IMR-90 (cell line): ENCODE measurements around the gene DCTN1. TPM values are rescaled to one million over a fixed set of nuclear protein-coding genes. Genes with fewer than 3 reads are reported as not detected.

ENCODE experiments used
- ATAC-seq: fragments of 200-7000 bp; cut with Tn5 transposase; 2 replicates; pipeline ENCODE4 v1.9.1; 2020; ENCODE audit warnings: low read depth, mild to moderate bottlenecking, moderate library complexity
- BruUV-seq: library from RNA; stranded (reverse); fragments of 400-500 nt; replicated peaks from 2 replicates; lab custom pipeline; 2021; lab: Mats Ljungman, UMichigan
- CTCF ChIA-PET: fragments of 300-600 bp; formaldehyde crosslinking; extraction: SDS; loops from one replicate; lab custom pipeline; 2021; ENCODE audit warnings: antibody characterized with exemption; lab: Yijun Ruan, JAX
- POLR2A ChIA-PET: fragments of 300-600 bp; sonication (Branson Sonifier 250); formaldehyde crosslinking; loops from one replicate; lab custom pipeline; 2022; ENCODE audit warnings: antibody characterized with exemption; ENCODE audit not compliant: unreplicated experiment; lab: Charles Lee
- DNase-seq: peaks from one replicate; pipeline ENCODE4 v3.0.0; 2013
- H2AFZ ChIP-seq: replicated peaks from 2 replicates; pipeline ENCODE3; 2013; ENCODE audit warnings: low read length, mild to moderate bottlenecking; ENCODE audit not compliant: poor library complexity
- H2AK5ac ChIP-seq: 2 replicates; pipeline ENCODE4 v1.6.1; 2013; ENCODE audit warnings: low read depth, low read length, inconsistent platforms
- H2AK9ac ChIP-seq: replicated peaks from 2 replicates; pipeline ENCODE3; 2013; ENCODE audit warnings: mild to moderate bottlenecking, low read depth, low read length, moderate library complexity; ENCODE audit not compliant: poor library complexity
- H2BK120ac ChIP-seq: 2 replicates; pipeline ENCODE4 v1.6.1; 2013; ENCODE audit warnings: low read depth, low read length, inconsistent platforms
- H2BK15ac ChIP-seq: 3 replicates; pipeline ENCODE4 v1.6.1; 2013; ENCODE audit warnings: low read depth, low read length, inconsistent platforms
- H2BK20ac ChIP-seq: 2 replicates; pipeline ENCODE4 v1.6.1; 2013; ENCODE audit warnings: low read depth, mild to moderate bottlenecking, inconsistent platforms, low read length, moderate library complexity
- H2BK5ac ChIP-seq: 2 replicates; pipeline ENCODE4 v1.6.1; 2013; ENCODE audit warnings: mild to moderate bottlenecking, low read depth, low read length, inconsistent platforms; ENCODE audit not compliant: poor library complexity, severe bottlenecking
- H3K14ac ChIP-seq: replicated peaks from 2 replicates; pipeline ENCODE4 v1.6.1; 2013; ENCODE audit warnings: low read depth, low read length, inconsistent platforms
- H3K18ac ChIP-seq: 2 replicates; pipeline ENCODE4 v1.6.1; 2013; ENCODE audit warnings: low read depth, low read length, control low read depth
- H3K23ac ChIP-seq: 2 replicates; pipeline ENCODE4 v1.6.1; 2013; ENCODE audit warnings: low read depth, low read length, inconsistent platforms
- H3K27ac ChIP-seq: 2 replicates; pipeline ENCODE4 v1.5.1; 2013; ENCODE audit warnings: mild to moderate bottlenecking, control low read depth, low read length; ENCODE audit not compliant: insufficient read depth
- H3K27me3 ChIP-seq: 2 replicates; pipeline ENCODE4 v1.6.1; 2013; ENCODE audit warnings: low read length; ENCODE audit not compliant: control insufficient read depth, insufficient read depth
- H3K36me3 ChIP-seq: 2 replicates; pipeline ENCODE4 v1.6.1; 2013; ENCODE audit warnings: low read length, mixed read lengths; ENCODE audit not compliant: control insufficient read depth, insufficient read depth
- H3K4ac ChIP-seq: 2 replicates; pipeline ENCODE4 v1.6.1; 2013; ENCODE audit warnings: low read depth, low read length, inconsistent platforms
- H3K4me1 ChIP-seq: 2 replicates; pipeline ENCODE4 v1.6.1; 2013; ENCODE audit warnings: low read length, mixed read lengths; ENCODE audit not compliant: control insufficient read depth, insufficient read depth
- H3K4me2 ChIP-seq: 2 replicates; pipeline ENCODE4 v1.6.1; 2013; ENCODE audit warnings: low read depth, mild to moderate bottlenecking, control low read depth, low read length, moderate library complexity
- H3K4me3 ChIP-seq: 2 replicates; pipeline ENCODE4 v1.5.1; 2013; ENCODE audit warnings: low read depth, mild to moderate bottlenecking, control low read depth, low read length, moderate library complexity; ENCODE audit not compliant: insufficient read depth
- H3K56ac ChIP-seq: 2 replicates; pipeline ENCODE4 v1.6.1; 2013; ENCODE audit warnings: low read length, inconsistent platforms; ENCODE audit not compliant: insufficient read depth; ENCODE audit errors: extremely low read depth
- H3K79me1 ChIP-seq, 2 experiments: 2 replicates each; pipeline ENCODE4 v1.6.1; 2013; ENCODE audit warnings: low read length in 2 of 2, inconsistent platforms in 1 of 2, low read depth in 1 of 2
- H3K9ac ChIP-seq: 2 replicates; pipeline ENCODE4 v1.6.1; 2013; ENCODE audit warnings: low read depth, low read length, control low read depth
- H3K9me1 ChIP-seq: 2 replicates; pipeline ENCODE4 v1.6.1; 2013; ENCODE audit warnings: low read length, inconsistent platforms; ENCODE audit not compliant: insufficient read depth
- H3K9me3 ChIP-seq: 2 replicates; pipeline ENCODE4 v1.6.1; 2013; ENCODE audit warnings: low read length; ENCODE audit not compliant: control insufficient read depth, insufficient read depth
- H4K20me1 ChIP-seq: 2 replicates; pipeline ENCODE4 v1.6.1; 2013; ENCODE audit warnings: low read length, inconsistent platforms; ENCODE audit not compliant: insufficient read depth
- H4K5ac ChIP-seq: 2 replicates; pipeline ENCODE4 v1.6.1; 2013; ENCODE audit warnings: mild to moderate bottlenecking, low read depth, low read length, control low read depth
- H4K8ac ChIP-seq, 2 experiments: 2 replicates each; pipeline ENCODE4 v1.6.1; 2013; ENCODE audit warnings: low read depth in 2 of 2, low read length in 2 of 2, control low read depth in 1 of 2, inconsistent platforms in 1 of 2
- H4K91ac ChIP-seq: 2 replicates; pipeline ENCODE4 v1.6.1; 2013; ENCODE audit warnings: low read depth, low read length, inconsistent platforms; ENCODE audit not compliant: insufficient read depth
- CHD1 ChIP-seq: IDR thresholded peaks from 2 replicates; pipeline ENCODE4 v1.6.1; 2012; ENCODE audit warnings: low read depth, low read length, improper control_type of control experiment
- CTCF ChIP-seq: conservative IDR thresholded peaks from 2 replicates; pipeline ENCODE4 v1.5.1; 2012; ENCODE audit warnings: mild to moderate bottlenecking, low read depth, low read length, improper control_type of control experiment
- MAFK ChIP-seq: IDR thresholded peaks from 2 replicates; pipeline ENCODE4 v1.6.1; 2012; ENCODE audit warnings: low read depth, low read length, improper control_type of control experiment
- MAZ ChIP-seq: IDR thresholded peaks from 2 replicates; pipeline ENCODE4 v1.6.1; 2012; ENCODE audit warnings: low read depth, mild to moderate bottlenecking, low read length, improper control_type of control experiment, moderate library complexity, borderline replicate concordance
- MXI1 ChIP-seq: IDR thresholded peaks from 2 replicates; pipeline ENCODE4 v1.6.1; 2012; ENCODE audit warnings: low read depth, mild to moderate bottlenecking, low read length, moderate library complexity, borderline replicate concordance
- NFE2L2 ChIP-seq: fragments of 150-350 bp; IDR thresholded peaks from 2 replicates; pipeline ENCODE4 v1.6.1; 2016; ENCODE audit warnings: low read depth, mild to moderate bottlenecking, low read length
- RFX5 ChIP-seq: IDR thresholded peaks from 2 replicates; pipeline ENCODE4 v1.8.0; 2012; ENCODE audit warnings: low read depth, mild to moderate bottlenecking, low read length, moderate library complexity
- WGBS, 2 experiments: methylation state at CpG; one replicate each; pipeline versions ENCODE4 v1.1.5 to v1.1.7; 2013; ENCODE audit warnings: missing lambda C conversion rate in 2 of 2; ENCODE audit not compliant: insufficient read length in 1 of 2; ENCODE audit errors: extremely low coverage in 2 of 2; 5-methylcytosine and 5-hydroxymethylcytosine counted together
- dilution Hi-C: fragments of 300-500 bp; cut with HindIII; formaldehyde crosslinking; loops from one replicate; pipeline ENCODE4 v1.14.3; 2018; ENCODE audit warnings: low sequenced_read_pairs; ENCODE audit not compliant: unreplicated experiment
- in situ Hi-C: fragments of 300-500 bp; cut with MboI; formaldehyde crosslinking; loops from 3 replicates; pipeline ENCODE4 v1.14.3; 2019; ENCODE audit warnings: low sequenced_read_pairs, inconsistent platforms, mixed read lengths
- intact Hi-C: fragments of 100-400 bp; cut with micrococcal nuclease; formaldehyde crosslinking; loops from 2 replicates; pipeline ENCODE4 v1.10.0; 2022
- polyA plus RNA-seq, 3 experiments: library from polyadenylated mRNA; depleted of rRNA; stranded (reverse); fragments of >200 nt; gene quantifications; 2 replicates each; pipeline ENCODE4 v1.2.3, GENCODE V29; 2012; ENCODE audit warnings: low replicate concordance in 1 of 3
- total RNA-seq: library from RNA; depleted of rRNA; stranded (reverse); fragments of >200 nt; gene quantifications from 2 replicates; pipeline ENCODE4 v1.2.3, GENCODE V29; 2012
- TF ChIP-seq, protein P1 (sequence below): fragments of 150-350 bp; IDR thresholded peaks from 2 replicates; pipeline ENCODE4 v1.6.1; 2017; ENCODE audit warnings: mild to moderate bottlenecking, antibody characterized with exemption, low read length, low read depth

Gene DCTN1
- total and polyA plus RNA-seq, 2 of the 4 experiments (the other 2 are of a cell fraction), result 136 to 204 TPM

GRCh38 chr2:74419345-74419744 is 39.2 kb upstream of the DCTN1 start:
- no peak for ATAC-seq
- DNase-seq, result no peak
- WGBS, 2 experiments, result no CpG with 5 or more reads among the region's 1 CpG
- dilution Hi-C loops (no loop called here), intact Hi-C loops (no loop called here), in situ Hi-C loops (no loop called here)
- no peaks in the 10 kb centered on the region for H3K36me3 ChIP-seq
- H3K79me1 ChIP-seq, result peaks cover 2 to 8% of the 10 kb centered on the region in 2 experiments; a peak in 2 of 4 replicates
- peaks cover 4% of the 10 kb centered on the region for H3K9me1 ChIP-seq
- H4K91ac ChIP-seq, result no peak overlapping the region
- H3K27me3 ChIP-seq, result peaks cover 18% of the 10 kb centered on the region
- H4K20me1 ChIP-seq, result no peaks in the 10 kb centered on the region
- no peak overlapping the region for H3K14ac ChIP-seq
- no peak overlapping the region for H2AK9ac ChIP-seq
- H4K5ac ChIP-seq, result no peak overlapping the region
- H2BK20ac ChIP-seq, result no peak overlapping the region
- ChIA-PET POLR2A (no interaction called here), CTCF (no interaction called here)
- peaks cover 3% of the 10 kb centered on the region for H3K4me1 ChIP-seq
- H2BK120ac ChIP-seq, result no peak overlapping the region
- no peak overlapping the region for H3K23ac ChIP-seq
- no peak overlapping the region for H2AFZ ChIP-seq
- no peak overlapping the region for H2BK5ac ChIP-seq
- H3K18ac ChIP-seq, result no peak overlapping the region
- H3K9ac ChIP-seq, result no peak overlapping the region
- no TSS peak for BruUV-seq
- H3K4me3 ChIP-seq, result no peak overlapping the region
- no peak overlapping the region for H3K56ac ChIP-seq
- H2AK5ac ChIP-seq, result no peak overlapping the region
- no peak overlapping the region for H3K4me2 ChIP-seq
- no peak overlapping the region for H3K4ac ChIP-seq
- no peak overlapping the region for H3K27ac ChIP-seq
- H2BK15ac ChIP-seq, result no peak overlapping the region
- TF ChIP-seq MXI1 (no peak), CHD1 (no peak), MAZ (no peak), RFX5 (no peak), NFE2L2 (no peak), MAFK (no peak), CTCF (no peak)
- TF ChIP-seq, protein P1, sequence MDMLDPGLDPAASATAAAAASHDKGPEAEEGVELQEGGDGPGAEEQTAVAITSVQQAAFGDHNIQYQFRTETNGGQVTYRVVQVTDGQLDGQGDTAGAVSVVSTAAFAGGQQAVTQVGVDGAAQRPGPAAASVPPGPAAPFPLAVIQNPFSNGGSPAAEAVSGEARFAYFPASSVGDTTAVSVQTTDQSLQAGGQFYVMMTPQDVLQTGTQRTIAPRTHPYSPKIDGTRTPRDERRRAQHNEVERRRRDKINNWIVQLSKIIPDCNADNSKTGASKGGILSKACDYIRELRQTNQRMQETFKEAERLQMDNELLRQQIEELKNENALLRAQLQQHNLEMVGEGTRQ, result no peak
- H4K8ac ChIP-seq, result no peak overlapping the region
- no peaks in the 10 kb centered on the region for H3K9me3 ChIP-seq
